Neural cell (in vitro differentiated cells): ENCODE data around the gene ACTN4.

ENCODE experiments used
- POLR2AphosphoS5 ChIP-seq: IDR thresholded peaks from 2 replicates; pipeline ENCODE4 v1.6.1; 2012
- SMC3 ChIP-seq: fragments of 450-650 bp; conservative IDR thresholded peaks from 2 replicates; pipeline ENCODE4 v1.6.1; 2014; ENCODE audit warnings: antibody characterized with exemption, mild to moderate bottlenecking, moderate library complexity; ENCODE audit not compliant: poor library complexity
- TF ChIP-seq, protein P1 (sequence below): fragments of 450-650 bp; IDR thresholded peaks from 2 replicates; pipeline ENCODE4 v1.5.1; 2014; ENCODE audit warnings: antibody characterized with exemption, mild to moderate bottlenecking, moderate library complexity; ENCODE audit not compliant: poor library complexity, severe bottlenecking

DNA sequence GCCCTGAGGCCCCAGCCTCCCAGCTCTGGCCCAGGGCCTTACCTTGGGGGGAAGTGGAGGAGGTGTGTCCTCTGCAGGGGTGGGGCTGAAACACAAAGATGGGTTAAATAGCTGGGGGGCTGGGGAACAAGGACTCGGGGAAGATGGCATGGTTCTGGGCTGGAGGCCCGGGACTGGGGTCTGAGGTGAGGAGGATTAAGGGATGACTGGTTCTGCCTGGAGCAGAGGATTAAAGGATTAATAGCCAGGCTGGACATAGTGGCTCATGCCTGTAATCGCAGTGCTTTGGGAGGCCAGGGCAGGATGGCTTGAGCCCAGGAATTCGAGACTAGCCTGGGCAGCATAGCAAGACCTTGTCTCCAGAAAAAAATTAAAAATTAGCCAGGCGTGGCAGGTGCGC, 41.3 kb upstream of the ACTN4 start:
- TF ChIP-seq, protein P1, sequence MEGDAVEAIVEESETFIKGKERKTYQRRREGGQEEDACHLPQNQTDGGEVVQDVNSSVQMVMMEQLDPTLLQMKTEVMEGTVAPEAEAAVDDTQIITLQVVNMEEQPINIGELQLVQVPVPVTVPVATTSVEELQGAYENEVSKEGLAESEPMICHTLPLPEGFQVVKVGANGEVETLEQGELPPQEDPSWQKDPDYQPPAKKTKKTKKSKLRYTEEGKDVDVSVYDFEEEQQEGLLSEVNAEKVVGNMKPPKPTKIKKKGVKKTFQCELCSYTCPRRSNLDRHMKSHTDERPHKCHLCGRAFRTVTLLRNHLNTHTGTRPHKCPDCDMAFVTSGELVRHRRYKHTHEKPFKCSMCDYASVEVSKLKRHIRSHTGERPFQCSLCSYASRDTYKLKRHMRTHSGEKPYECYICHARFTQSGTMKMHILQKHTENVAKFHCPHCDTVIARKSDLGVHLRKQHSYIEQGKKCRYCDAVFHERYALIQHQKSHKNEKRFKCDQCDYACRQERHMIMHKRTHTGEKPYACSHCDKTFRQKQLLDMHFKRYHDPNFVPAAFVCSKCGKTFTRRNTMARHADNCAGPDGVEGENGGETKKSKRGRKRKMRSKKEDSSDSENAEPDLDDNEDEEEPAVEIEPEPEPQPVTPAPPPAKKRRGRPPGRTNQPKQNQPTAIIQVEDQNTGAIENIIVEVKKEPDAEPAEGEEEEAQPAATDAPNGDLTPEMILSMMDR, result no peak
- no peak for TF ChIP-seq SMC3
- no peak for TF ChIP-seq POLR2AphosphoS5
